ENCODE measurements around the gene CLN6.
"Not testable (repeated sequence)": the region's sequence is repeated elsewhere in the genome, so short reads cannot be mapped to it uniquely, and the experiment has no call there.

Gene CLN6

GRCh38 chr15:68204776-68205557 lies 24.6 kb downstream of the CLN6 start, which contains the start of gene CALML4:
TSS of gene CALML4 (minus strand) at chr15:68205332. CDS start at chr15:68205247, 85 bp downstream.
- Mint-ChIP-seq H3K36me3 (ENCODE audit: low read depth) (no peaks in the 10 kb centered on the region), H3K27me3 (ENCODE audit: low read depth, poor library complexity) (peaks cover 6% of the 10 kb centered on the region), H3K27ac (peak within 1 kb of the TSS; percentile 82), H3K4me3 (peak within 1 kb of the TSS; percentile 48), H3K9me3 (no peaks in the 10 kb centered on the region), H3K4me1 (peaks cover 67% of the 10 kb centered on the region)
- no peak for TF ChIP-seq CTCF (IDR thresholded peaks at IDR 0.05)
- DNase-seq: peak; percentile 56

- Mint-ChIP-seq H3K9me3 (no peaks in the 10 kb centered on the region), H3K36me3 (ENCODE audit: low read depth) (no peaks in the 10 kb centered on the region), H3K4me3 (no peak overlapping the region), H3K4me1 (peaks cover 73% of the 10 kb centered on the region), H3K27ac (no peak overlapping the region), H3K27me3 (ENCODE audit: low read depth, poor library complexity) (peaks cover 6% of the 10 kb centered on the region)
- no peak for TF ChIP-seq CTCF (IDR thresholded peaks at IDR 0.05)
- no peak for DNase-seq
These were observed 25.2 kb downstream of the CLN6 start for GRCh38 chr15:68204361-68204760.

GRCh38 chr15:68203956-68204355 lies 25.6 kb downstream of the CLN6 start:
- Mint-ChIP-seq H3K4me1 (peaks cover 75% of the 10 kb centered on the region), H3K36me3 (ENCODE audit: low read depth) (no peaks in the 10 kb centered on the region), H3K27ac (no peak overlapping the region), H3K27me3 (ENCODE audit: low read depth, poor library complexity) (peaks cover 6% of the 10 kb centered on the region), H3K9me3 (no peaks in the 10 kb centered on the region), H3K4me3 (no peak overlapping the region)
- no peak for TF ChIP-seq CTCF (IDR thresholded peaks at IDR 0.05)
- no peak for DNase-seq

GRCh38 chr15:68203486-68203885 lies 26.0 kb downstream of the CLN6 start:
- no peaks in the 10 kb centered on the region for H3K36me3 Mint-ChIP-seq (ENCODE audit: low read depth)
- H3K4me3 Mint-ChIP-seq: no peak overlapping the region
- no peak for DNase-seq
- H3K27ac Mint-ChIP-seq: no peak overlapping the region
- no peaks in the 10 kb centered on the region for H3K9me3 Mint-ChIP-seq
- no peak for TF ChIP-seq CTCF (IDR thresholded peaks at IDR 0.05)
- H3K4me1 Mint-ChIP-seq: peaks cover 75% of the 10 kb centered on the region
- peaks cover 6% of the 10 kb centered on the region for H3K27me3 Mint-ChIP-seq (ENCODE audit: low read depth, poor library complexity)

- not testable (repeated sequence) for H3K4me3 Mint-ChIP-seq; H3K27ac Mint-ChIP-seq; H3K9me3 Mint-ChIP-seq; H3K36me3 Mint-ChIP-seq (ENCODE audit: low read depth); DNase-seq; H3K27me3 Mint-ChIP-seq (ENCODE audit: low read depth, poor library complexity)
- H3K4me1 Mint-ChIP-seq: peaks cover 75% of the 10 kb centered on the region
These were observed 26.5 kb downstream of the CLN6 start for GRCh38 chr15:68202994-68203393.

GRCh38 chr15:68201879-68202261 lies 27.7 kb downstream of the CLN6 start:
- no peak for TF ChIP-seq CTCF (IDR thresholded peaks at IDR 0.05)
- Mint-ChIP-seq H3K27me3 (ENCODE audit: low read depth, poor library complexity) (no peaks in the 10 kb centered on the region), H3K4me3 (no peak overlapping the region), H3K36me3 (ENCODE audit: low read depth) (no peaks in the 10 kb centered on the region), H3K9me3 (no peaks in the 10 kb centered on the region), H3K27ac (peak overlapping the region; percentile 8), H3K4me1 (peaks cover 79% of the 10 kb centered on the region)
- no peak for DNase-seq

Measured in nephron progenitor cell (in vitro differentiated cells).